HG03060 (cell line): ENCODE results near the gene PACS1.
"Not testable (repeated sequence)": the region's sequence is repeated elsewhere in the genome, so short reads cannot be mapped to it uniquely, and the experiment has no call there.

Experiments
- ATAC-seq: cut with Tn5 transposase; IDR thresholded peaks from one replicate; pipeline ENCODE4 v1.9.1; 2021; ENCODE audit warnings: low read depth, moderate number of reproducible peaks; ENCODE audit not compliant: unreplicated experiment

The PACS1 gene

GRCh38 chr11:66106786-66107599 lies 36.9 kb downstream of the PACS1 start:
- no peak for ATAC-seq

GRCh38 chr11:66107600-66108510 lies 37.8 kb downstream of the PACS1 start:
- ATAC-seq: no peak

GRCh38 chr11:66109294-66109693 lies 39.2 kb downstream of the PACS1 start:
- no peak for ATAC-seq

- ATAC-seq: no peak
Measured at GRCh38 chr11:66111158-66111557, 41.1 kb downstream of the PACS1 start.

GRCh38 chr11:66112041-66112491 lies 42.0 kb downstream of the PACS1 start:
- no peak for ATAC-seq

- no peak for ATAC-seq
Measured at GRCh38 chr11:66112601-66113499, 42.8 kb downstream of the PACS1 start.

GRCh38 chr11:66114957-66115356 lies 44.9 kb downstream of the PACS1 start:
- ATAC-seq: not testable (repeated sequence)

GRCh38 chr11:66115638-66116301 lies 45.7 kb downstream of the PACS1 start:
- no peak for ATAC-seq

- no peak for ATAC-seq
Measured at GRCh38 chr11:66116576-66117361, 46.7 kb downstream of the PACS1 start.

- ATAC-seq: no peak
Measured at GRCh38 chr11:66118847-66119246, 48.8 kb downstream of the PACS1 start.

- ATAC-seq: no peak
Measured at GRCh38 chr11:66119348-66120133, 49.5 kb downstream of the PACS1 start.

- no peak for ATAC-seq
Measured at GRCh38 chr11:66121466-66121865, 51.4 kb downstream of the PACS1 start.

GRCh38 chr11:66123902-66124301 lies 53.8 kb downstream of the PACS1 start:
- ATAC-seq: no peak

GRCh38 chr11:66124564-66124963 lies 54.5 kb downstream of the PACS1 start:
- no peak for ATAC-seq

GRCh38 chr11:66126064-66126463 lies 56.0 kb downstream of the PACS1 start:
- no peak for ATAC-seq

GRCh38 chr11:66126808-66127555 lies 56.9 kb downstream of the PACS1 start:
- no peak for ATAC-seq

- ATAC-seq: no peak
Measured at GRCh38 chr11:66130978-66131377, 60.9 kb downstream of the PACS1 start.
